Astrocyte (in vitro differentiated cells and primary cell): ENCODE results near the gene GPRC6A.

Source experiments
- EZH2 ChIP-seq: IDR thresholded peaks from 2 replicates; pipeline ENCODE4 v1.6.1; 2012; ENCODE audit warnings: mild to moderate bottlenecking, low read length, inconsistent platforms; ENCODE audit not compliant: insufficient read depth
- TF ChIP-seq, protein P1 (sequence below): IDR thresholded peaks from 2 replicates; pipeline ENCODE4 v1.5.1; 2011; ENCODE audit warnings: low read depth, mild to moderate bottlenecking, inconsistent platforms, low read length, moderate library complexity; ENCODE audit not compliant: insufficient read depth

GRCh38 chr6:116840091-116840490 lies 11.2 kb upstream of the GPRC6A start:
- TF ChIP-seq, protein P1, sequence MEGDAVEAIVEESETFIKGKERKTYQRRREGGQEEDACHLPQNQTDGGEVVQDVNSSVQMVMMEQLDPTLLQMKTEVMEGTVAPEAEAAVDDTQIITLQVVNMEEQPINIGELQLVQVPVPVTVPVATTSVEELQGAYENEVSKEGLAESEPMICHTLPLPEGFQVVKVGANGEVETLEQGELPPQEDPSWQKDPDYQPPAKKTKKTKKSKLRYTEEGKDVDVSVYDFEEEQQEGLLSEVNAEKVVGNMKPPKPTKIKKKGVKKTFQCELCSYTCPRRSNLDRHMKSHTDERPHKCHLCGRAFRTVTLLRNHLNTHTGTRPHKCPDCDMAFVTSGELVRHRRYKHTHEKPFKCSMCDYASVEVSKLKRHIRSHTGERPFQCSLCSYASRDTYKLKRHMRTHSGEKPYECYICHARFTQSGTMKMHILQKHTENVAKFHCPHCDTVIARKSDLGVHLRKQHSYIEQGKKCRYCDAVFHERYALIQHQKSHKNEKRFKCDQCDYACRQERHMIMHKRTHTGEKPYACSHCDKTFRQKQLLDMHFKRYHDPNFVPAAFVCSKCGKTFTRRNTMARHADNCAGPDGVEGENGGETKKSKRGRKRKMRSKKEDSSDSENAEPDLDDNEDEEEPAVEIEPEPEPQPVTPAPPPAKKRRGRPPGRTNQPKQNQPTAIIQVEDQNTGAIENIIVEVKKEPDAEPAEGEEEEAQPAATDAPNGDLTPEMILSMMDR = no peak
- TF ChIP-seq EZH2 = no peak
